NCI-H2196 treated with DMSO at 0.1 percent for 48 hours (cell line): Measurements from ENCODE around the gene CA10.
A peak's percentile ranks its signal among the peaks of the same experiment; 100 is the strongest.

Source experiments
- DNase-seq: peaks from one replicate; lab custom pipeline; 2025; ENCODE audit not compliant: unreplicated experiment; lab: John Stamatoyannopoulos, UW

Gene CA10

DNA sequence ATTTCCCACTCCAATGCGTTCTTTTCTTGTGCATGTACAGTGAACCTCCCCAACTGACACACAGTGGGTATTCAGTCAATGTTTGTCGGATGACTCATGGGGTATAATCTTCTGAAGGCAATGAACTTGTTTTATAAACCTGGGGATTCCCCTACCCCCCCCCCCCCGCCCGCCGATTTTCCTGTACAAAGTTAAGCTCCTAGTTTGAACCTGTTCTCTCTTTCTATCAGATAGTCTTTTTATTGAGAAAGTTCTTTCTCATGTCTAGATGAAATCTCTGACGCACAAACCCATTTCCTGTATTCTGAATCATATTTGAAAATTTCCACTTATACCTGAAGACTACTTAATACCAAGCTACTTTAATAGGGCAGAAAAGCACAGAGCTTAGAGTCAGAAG lies 338.3 kb downstream of the CA10 start:
- DNase-seq, result no peak

DNA sequence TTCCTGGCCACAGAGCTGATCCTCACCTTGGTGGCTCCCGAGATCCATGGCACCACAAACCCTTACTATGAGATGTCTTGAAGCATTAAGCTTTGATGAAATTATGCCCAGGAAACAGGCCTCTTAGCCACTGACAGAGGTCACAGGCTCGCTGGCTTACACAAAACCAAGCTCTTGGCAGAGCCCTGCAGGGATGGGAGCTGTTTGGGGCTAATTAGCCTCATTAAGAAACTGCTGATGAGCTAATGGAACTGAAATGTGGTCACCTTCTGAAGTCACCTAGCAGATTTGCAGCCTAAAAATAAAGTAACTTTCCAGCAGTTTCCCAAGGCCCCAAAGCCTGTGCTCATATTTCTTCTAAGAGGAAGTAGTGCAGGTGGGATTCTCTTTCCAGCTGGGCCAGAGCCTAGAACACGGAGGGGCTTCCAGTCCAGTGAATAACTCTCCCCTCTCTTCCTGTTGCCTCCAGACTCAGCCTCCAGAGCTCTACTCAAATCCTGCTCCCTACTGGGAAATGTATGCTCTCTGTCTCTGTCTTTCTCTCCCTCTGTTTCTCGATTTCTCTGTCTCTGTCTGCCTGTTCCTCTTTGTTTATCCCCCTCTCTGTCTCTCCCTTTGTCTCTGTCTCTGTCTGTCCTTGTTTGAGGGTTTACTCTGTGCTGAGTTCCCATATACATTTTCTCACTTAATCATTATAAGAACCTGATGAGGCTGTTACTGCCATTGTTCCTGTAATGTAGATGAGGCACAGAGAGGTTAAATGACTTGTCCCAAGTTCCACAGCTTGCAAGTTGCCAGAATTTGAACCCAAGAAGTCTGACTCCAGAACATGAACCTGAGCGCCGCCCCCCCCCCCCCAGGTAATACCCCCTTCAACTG lies 338.9 kb downstream of the CA10 start:
- DNase-seq, result no peak

DNA sequence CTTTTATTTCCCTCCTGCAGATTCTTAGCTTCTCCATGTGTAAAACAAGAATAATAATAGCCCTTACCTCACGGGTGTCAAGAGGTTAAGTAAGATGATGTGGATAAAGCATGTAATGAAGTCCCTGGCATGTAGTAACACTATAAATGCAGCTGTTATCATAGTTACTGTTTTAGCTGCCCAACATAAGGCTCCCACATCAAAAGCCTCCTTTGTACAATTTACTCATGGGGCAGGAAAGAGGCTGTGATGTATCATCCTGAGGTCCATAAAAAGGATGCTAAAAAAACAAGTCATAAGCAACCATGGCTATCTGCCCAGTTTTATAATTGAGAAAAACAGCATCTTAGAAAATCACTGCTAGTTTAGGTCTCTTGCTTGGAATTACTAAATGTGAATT lies 339.7 kb downstream of the CA10 start:
- no peak for DNase-seq

DNA sequence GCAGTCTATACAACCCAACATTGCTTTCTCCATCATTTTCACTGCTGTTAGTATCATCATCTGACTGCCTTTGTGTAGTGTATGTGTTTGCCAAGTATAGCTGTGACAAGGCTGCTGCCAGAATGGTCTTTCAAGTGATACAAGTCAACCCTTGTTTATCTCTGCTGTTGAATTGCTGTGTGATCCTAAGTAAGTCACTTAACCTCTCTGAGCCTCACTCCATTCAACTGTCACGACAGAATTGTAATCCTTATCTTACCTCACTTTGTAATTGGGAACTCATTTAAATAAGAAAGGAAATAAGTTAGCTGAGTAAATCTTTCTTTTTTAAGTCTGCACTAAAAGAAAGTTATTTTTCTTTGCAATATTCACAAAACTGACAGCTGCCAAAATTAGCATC lies 340.6 kb downstream of the CA10 start:
- no peak for DNase-seq

DNA sequence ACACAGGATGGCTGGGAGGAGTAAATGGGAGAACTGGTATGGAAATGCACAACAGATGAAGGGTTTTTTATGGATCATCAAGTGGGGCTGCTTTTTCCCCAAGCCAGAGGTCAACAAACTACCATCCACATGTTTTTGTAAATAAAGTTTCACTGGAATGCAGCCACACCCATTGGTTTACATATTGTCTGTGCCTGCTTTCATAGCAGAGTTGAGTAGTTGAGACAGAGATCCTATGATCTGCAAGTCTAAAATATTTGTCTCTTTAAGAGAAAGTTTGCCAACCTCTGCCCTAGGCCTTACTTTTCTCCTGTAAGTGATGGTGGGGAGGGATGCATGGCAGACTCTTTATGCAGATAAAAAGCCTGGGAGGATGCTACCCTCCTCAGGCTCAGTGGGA lies 341.4 kb downstream of the CA10 start:
- DNase-seq, result no peak

DNA sequence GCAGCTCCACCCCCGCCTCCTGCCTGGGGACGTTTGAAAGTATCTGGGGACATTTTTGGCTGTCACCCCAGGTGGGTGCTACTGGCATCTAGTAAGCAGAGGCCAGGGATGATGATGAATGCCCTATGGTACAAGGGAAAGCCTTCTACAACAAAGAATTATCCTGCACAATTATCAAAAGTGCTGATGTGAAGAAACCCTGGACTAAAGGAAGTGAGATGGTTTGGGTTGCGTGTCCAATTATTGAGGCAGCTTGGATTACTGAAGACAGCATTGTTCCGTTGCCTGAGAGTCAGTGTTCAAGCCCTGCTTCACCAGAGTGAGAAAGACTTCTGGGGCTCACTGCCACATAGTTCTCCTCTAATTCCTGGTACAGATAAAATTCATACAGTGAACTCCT lies 343.4 kb downstream of the CA10 start:
- no peak for DNase-seq

DNA sequence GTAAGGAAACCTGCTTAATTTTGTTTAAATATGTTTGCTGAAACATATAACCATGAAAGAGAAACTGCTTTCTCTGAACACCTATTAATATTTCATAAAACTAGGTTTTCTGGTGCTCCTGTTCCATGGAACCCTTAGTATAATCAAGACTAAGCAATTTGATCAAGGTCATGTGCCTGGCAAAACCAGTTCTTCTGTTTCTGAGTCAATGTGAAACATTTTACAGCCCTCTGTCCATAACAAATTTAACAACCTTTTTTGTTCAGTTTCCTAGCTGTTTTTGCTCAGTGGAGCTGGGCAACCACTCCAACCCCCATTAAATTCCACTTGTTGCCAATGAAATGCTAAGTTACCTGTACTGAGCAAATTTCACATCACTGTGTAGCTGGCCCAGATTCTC lies 344.0 kb downstream of the CA10 start:
- no peak for DNase-seq

DNA sequence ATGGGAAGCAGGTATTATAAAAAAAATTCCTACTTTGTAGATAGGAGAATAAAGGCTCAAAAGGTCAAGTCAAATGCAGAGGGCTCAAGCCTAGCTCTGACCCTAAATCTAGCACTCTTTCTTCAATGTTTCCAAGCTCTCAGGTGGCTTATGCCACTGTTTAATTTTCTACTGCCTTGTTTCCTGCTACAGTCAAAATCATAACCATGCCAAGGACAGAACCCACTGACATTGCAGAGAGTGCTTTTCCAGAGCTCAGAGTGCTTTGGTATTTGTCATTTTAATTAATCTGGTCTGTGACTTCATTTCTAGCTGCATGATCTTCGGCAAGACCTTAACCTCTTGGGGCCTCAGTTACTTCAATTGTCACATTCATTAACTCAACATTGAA lies 344.7 kb downstream of the CA10 start:
- DNase-seq, result no peak

DNA sequence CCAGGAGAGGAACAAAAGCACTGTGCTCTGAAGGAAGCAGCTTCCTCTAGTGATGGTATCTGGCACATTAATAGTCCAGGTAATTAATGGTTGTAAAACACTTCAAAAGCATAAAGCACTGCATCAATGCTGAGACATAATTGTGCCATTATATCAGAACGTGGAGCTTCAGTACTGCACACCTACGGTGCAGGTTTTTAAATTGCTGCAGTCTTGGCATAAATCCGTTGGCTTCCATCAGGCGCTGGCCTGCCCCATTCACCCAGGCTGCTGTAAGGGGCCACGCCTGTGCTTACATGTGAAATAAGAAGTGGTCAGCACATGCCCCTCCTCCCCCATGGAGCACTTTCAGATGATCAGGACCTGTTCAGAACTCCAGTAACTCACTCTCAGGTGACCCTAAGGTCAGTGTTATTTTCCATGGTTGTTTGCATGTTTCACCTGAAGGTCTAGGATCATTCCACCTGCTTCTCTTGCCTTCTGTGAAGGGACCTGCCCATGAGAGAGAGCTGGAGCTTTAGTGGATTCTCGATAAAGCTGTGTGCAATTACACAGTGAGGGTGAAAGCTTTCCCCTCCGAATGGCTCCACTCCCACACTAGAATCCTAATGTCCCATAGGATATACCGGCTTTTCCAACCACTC lies 345.3 kb downstream of the CA10 start:
- DNase-seq, result no peak

DNA sequence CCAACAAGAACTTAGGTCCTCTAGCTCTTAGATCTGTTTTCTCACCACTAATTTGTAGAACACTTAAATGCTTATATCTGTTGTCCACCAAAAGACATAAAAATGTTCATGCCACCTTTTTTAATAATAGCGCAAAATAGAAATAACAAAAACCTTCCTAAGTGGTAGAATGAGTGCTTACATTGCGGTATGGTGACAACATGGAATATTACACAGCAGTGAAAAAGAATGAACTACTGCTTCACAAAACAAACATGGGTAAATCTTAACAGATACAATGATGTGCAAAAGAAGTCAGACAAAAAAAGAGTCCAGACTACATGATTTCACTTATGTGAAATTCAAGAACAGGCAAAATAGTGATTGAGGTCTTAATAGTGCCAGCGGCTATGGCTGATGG lies 351.1 kb downstream of the CA10 start:
- DNase-seq, result no peak

DNA sequence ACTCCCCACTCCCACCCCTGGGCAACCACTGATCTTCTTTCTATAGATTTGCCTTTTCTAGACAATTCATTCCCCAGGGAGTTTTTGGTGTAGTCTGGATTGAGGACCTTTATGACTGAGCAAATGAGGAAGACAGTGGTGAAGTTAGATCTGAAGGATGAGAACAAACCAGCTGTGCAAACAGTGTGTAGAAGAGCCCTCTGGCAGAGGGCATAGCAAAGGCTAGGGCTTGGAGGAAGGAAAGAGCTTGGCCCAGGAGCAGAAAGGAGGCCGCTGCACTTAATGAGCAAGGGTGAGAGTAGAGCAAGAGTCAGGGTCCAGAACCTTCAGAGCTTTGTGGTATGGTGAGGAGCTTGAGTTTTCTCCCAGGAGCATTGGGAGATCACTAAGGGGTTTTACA lies 352.7 kb downstream of the CA10 start:
- peak; percentile 40 for DNase-seq

DNA sequence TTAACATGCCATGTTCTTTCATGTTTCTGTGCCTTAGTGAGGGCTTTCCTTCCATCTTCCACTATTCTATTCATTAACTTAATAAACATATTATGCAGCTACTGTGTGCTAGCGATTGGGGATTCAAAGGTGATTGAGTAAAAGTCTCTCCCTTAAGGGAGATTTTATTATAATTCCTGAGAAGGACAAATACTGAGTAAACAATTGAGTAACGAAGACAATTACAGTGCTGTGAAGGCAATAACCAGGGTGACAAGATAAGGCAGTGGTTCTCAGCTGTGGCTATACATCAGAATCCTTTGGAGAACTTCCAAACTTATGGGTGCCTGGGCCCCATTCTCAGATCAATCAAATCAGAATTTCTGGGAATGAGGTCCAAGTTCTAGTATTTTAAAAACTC lies 353.3 kb downstream of the CA10 start:
- no peak for DNase-seq

DNA sequence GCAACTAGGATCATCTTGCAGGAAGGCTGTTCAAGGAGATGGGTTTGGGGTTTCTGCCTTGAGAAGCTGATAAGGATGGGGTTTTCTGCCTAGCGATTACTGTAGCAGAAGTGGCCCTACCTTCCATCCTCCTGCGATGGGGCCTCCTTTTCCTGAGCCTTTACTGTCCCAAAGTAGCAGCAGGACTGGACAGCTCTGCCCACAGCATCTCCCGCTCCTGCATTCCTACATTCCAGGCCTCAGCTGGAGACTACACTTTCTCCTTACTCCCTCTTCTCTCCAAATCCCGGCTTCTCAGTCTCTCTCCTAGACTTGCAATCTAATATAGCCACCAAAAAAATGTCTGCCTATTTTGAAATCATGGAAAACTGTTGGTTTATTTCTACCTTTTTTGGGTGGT lies 355.4 kb downstream of the CA10 start:
- DNase-seq, result no peak

DNA sequence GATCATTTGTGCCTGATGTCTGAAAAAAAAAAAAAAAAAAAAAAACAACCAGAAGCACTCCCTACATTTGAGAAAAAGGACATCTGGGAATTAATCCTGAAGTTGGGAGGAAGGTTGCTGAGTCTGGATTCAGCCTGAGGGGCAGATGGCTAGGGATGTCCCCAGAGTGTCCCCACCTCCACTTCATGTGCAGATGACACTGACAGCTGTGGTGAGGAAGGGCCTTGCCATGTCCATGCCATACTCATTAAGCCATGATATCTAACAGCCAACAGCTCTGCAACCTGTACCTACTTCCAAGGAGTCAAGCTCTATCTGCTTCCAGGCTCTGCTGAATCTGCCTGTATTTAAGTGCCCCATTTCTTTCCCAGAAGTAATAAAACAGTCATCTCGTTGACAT lies 356.0 kb downstream of the CA10 start:
- no peak for DNase-seq

DNA sequence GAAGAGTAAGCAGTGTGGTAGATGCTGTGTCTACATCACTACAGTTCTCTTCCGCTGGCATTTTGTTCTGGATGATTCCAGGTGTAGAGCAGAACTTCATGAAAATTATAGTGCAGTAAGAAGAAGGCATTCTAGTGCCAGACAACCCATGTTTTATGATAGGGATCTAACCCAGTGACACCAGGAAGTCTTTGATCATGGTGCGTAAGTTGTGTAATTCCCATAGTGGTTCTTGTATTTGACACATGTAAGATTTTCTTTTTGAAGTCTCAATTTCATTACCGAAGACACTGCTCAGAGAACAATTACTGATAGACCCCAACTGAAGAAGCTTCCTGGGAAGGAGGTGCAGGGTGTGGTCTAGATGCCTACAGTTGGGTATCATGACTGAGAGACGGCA lies 356.9 kb downstream of the CA10 start:
- DNase-seq, result no peak

DNA sequence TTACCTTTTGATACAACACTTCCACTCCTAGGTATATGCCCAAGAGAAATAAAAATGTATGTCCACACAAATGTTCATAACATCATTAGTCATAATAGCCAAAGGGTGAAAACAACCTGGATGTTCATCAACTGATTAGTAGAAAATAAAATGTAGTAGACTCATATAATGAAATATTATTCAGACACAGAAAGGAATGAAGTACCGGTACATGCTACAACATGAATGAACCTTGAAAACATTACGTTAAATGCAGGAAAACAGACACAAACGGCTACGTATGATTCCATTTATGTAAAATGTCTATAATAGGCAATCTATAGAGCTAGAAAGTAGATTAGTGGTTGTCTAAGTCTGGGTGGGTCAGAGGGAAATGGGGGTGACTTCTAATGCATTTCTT lies 358.5 kb downstream of the CA10 start:
- no peak for DNase-seq

DNA sequence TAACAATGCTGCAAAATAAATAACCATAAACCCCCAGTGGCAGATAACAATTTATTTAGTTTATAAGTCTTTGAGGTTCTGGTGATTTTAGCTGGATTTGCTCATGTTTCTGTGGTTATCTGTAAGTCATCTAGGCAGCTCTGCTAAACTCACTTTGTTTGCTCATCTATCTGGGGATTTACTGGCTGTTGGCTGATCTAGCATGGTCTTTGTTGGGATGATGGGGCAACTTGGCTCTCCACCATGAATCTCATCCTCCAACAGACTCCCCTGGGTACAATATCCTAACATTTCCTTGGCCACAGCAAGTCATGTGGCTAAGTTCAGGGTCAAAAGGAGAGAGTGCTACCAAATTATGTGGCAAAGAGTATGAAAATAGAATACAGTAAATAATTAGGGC lies 359.3 kb downstream of the CA10 start:
- no peak for DNase-seq

DNA sequence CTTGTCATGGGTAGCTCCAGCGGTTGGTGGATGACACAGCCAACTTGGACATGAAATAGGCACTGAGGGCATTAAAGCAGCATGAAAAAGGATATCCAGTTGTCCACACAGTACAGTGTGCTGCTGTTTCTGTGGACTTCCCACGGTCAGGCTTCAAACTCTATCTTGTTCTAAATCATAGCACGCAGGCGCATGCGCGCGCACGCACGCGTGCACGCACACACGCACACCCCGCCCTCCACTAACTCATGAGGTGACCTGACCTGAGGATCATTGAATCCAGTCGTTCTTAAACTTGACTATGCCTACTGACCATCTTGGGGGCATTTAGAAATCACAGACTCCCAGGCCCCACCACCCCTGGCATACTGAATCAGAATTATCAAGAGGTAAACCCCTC lies 361.4 kb downstream of the CA10 start:
- no peak for DNase-seq

DNA sequence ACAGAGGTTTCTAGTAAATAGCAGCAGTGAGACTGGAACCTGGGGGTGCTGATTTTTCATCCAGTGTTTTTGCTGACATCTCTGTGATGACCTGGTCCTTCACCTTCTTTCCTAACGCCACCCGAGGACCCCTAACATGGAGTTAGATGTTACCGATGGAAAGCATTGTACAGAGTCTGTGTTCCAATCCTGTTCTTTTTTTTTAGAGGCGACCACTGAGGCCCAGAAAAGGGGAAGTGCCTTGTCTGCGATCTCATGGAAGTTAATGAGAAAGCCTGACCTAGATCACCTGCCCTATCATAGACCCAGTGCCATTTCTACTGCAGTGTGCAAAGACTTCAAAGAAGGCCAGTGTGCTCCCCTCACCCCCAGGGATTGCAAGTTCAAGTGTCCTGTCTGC lies 362.5 kb downstream of the CA10 start:
- no peak for DNase-seq

DNA sequence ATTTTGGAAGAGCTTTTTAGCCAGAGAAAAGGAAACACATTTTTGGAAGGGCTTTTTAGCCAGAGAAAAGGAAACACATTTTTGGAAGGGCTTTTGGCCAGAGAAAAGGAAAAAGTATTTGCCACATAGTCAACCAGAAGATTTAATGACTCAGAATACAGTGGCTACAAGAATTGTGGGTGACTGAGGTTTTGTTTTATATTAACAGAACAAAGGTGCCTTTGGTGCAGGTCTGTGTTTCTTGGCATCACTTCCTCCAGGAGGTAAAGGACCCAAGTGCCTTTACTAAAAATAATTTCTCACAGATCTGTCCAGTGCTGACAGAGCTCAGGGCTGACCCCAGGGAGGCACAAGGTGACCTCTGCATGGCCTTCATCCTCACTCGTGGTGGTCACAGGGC lies 363.1 kb downstream of the CA10 start:
- no peak for DNase-seq

DNA sequence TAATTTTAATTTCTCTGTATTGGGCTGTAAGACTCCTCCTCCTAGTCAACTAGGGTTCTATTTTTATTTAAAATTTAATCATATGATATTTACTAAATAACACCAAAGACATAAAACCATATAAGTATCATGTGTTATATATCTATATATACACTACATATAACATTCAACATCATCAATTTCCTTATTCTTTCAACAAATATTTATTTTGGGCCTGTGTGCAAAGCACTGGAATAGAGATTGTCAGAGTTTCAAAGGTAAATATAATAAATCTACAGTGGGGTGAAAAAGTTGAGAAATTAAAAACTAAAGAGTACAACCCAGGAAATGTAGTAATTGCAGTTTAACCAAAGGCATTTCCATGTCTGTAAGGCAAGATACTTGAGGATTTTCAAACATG lies 364.0 kb downstream of the CA10 start:
- DNase-seq, result no peak

DNA sequence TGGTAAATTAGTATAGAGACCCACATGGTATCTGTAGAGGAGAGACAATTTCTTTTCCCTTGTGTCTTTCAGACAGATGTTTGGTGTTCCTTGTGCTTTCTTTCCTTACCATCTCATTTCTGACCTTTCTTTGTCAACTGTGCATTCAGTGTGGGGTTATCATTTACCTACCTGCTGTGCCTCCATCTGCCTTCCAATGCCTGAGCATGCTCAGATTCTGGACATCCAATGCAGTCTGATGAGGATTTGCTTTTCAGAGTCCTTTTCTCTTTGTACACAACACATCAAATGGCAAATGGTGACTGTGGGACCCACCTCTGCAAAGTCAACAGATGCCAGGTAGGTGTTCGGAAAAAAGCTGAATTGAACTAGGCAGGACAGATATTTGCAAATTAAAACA lies 364.8 kb downstream of the CA10 start:
- no peak for DNase-seq

DNA sequence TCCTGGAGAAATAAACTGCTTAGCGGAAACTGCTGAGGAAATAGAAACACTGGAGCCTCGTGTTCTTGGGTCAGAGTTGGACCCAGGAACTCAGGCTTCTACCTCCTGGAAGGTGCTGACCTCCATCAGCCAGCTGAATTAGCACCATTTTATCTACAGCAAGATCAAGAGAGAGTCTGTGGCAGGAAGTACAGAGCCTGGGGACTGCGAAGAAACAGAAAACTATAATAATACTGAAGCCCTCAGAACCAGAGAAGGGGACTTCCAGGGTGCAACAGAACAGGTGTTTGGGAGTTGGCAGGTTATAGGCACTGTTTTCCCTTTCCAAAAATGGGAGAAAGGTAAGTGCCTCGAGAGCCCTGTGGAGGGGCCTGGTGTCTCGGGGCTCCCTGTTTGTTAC lies 379.7 kb downstream of the CA10 start:
- DNase-seq, result no peak
